Measurements from ENCODE around the gene ENDOD1.

GRCh38 chr11:95055283-95055897 lies 34.3 kb upstream of the ENDOD1 start:
- TF ChIP-seq CTCF (conservative IDR thresholded peaks at IDR 0.05; ENCODE audit: low read depth, low read length) (no peak), EZH2 (IDR thresholded peaks at IDR 0.05; ENCODE audit: low read length, unreplicated experiment) (no peak)
